ENCODE results near the gene FAM124A. TPM values are rescaled to one million over a fixed set of nuclear protein-coding genes. Genes with fewer than 3 reads are reported as not detected.

The FAM124A gene
- total and polyA plus RNA-seq, 2 of the 8 experiments (the other 6 are each of a cell fraction or from before 2014, with no cell fraction given) = 40.7 to 49.9 TPM

- H3K23me2 ChIP-seq (ENCODE audit: low read depth, low read length) = no peaks in the 10 kb centered on the region; the same call in 1 of the 2 replicates
- peak overlapping the region; percentile 86; the same call in 1 of the 2 replicates for H2BK12ac ChIP-seq (ENCODE audit: low read depth, low read length)
- H3K14ac ChIP-seq (ENCODE audit: insufficient read length) = no peak overlapping the region
- H4K5ac ChIP-seq (ENCODE audit: insufficient read length, low read depth, low read length) = peak overlapping the region; percentile 18
- peak overlapping the region; percentile 45; the same call in 1 of the 2 replicates for H2BK5ac ChIP-seq (ENCODE audit: low read depth, low read length)
- H3K4ac ChIP-seq (replicated peaks; ENCODE audit: insufficient read length, low read depth, low read length) = peak overlapping the region; percentile 54
- no peak for TF ChIP-seq RFX5 (IDR thresholded peaks at IDR 0.05; ENCODE audit: borderline replicate concordance, low read depth, low read length)
- H4K91ac ChIP-seq (replicated peaks; ENCODE audit: insufficient read length, low read length) = peak overlapping the region; percentile 12
- H3K9me3 ChIP-seq (ENCODE audit: insufficient read depth in 2 of 2, low read depth in 1 of 2, low read length in 1 of 2) = no peaks in the 10 kb centered on the region
- no peak overlapping the region for H3K27ac ChIP-seq (ENCODE audit: low read depth, low read length)
- no peaks in the 10 kb centered on the region for H3K79me2 ChIP-seq (ENCODE audit: control insufficient read depth in 1 of 2, insufficient read depth in 2 of 2, low read length in 2 of 2)
- peak overlapping the region; percentile 13 for H2BK120ac ChIP-seq (replicated peaks; ENCODE audit: low read depth, low read length)
- no peak overlapping the region; the same call in 1 of the 2 replicates for H4K8ac ChIP-seq (ENCODE audit: extremely low read depth, insufficient read depth, low read length)
- no peak overlapping the region for H2AK5ac ChIP-seq (ENCODE audit: low read depth, low read length)
- peak overlapping the region in 1 of 2 experiments; percentile 8; a peak in 1 of 4 replicates for H3K4me2 ChIP-seq (ENCODE audit: insufficient read depth in 1 of 2, low read depth in 2 of 2, low read length in 2 of 2)
- H3K56ac ChIP-seq (replicated peaks; ENCODE audit: insufficient read length, low read depth, low read length) = no peak overlapping the region
- no peaks in the 10 kb centered on the region for H3K27me3 ChIP-seq (replicated peaks in 1 of 4; ENCODE audit: control insufficient read depth in 3 of 4, extremely low read depth in 1 of 4, insufficient read depth in 3 of 4, low read length in 3 of 4)
- no peak overlapping the region for H2AFZ ChIP-seq (ENCODE audit: low read length)
- H3K4me1 ChIP-seq (replicated peaks in 1 of 4; ENCODE audit: control insufficient read depth in 3 of 4, insufficient read depth in 4 of 4, low read length in 3 of 4) = peaks cover 4 to 16% (median 15%) of the 10 kb centered on the region in 4 experiments; a peak in 6 of 7 replicates
- no peaks in the 10 kb centered on the region for H4K20me1 ChIP-seq (replicated peaks in 1 of 2; ENCODE audit: control insufficient read depth in 1 of 2, insufficient read depth in 2 of 2, low read length in 2 of 2)
- H3K23ac ChIP-seq (ENCODE audit: insufficient read length) = no peak overlapping the region
- WGBS, 2 experiments (ENCODE audit: extremely low coverage in 1 of 2, insufficient coverage in 1 of 2, insufficient read length in 1 of 2, insufficient replicate concordance in 2 of 2, low coverage in 1 of 2, low lambda C conversion rate in 2 of 2, missing lambda C conversion rate in 1 of 2) = 93% methylated on average over 6 of the region's 6 CpGs; no CpG with 5 or more reads in 1 of the 2 experiments
- FAIRE-seq (no peak), DNase-seq (ENCODE audit: low read depth in 1 of 2, low spot score in 2 of 2) (no peak)
- peak overlapping the region; percentile 93; the same call in 1 of the 2 replicates for H2BK15ac ChIP-seq (ENCODE audit: low read length)
- ChIA-PET CTCF (ENCODE audit: partially characterized antibody) (interaction anchor here (0.5 to 1.3 kb wide), 4 partner anchors 10 to 180 kb away, joined by 3 to 4 read pairs (median 3); no protein-coding TSS in a partner anchor), POLR2A (ENCODE audit: partially characterized antibody) (interaction anchor here (0.9 to 2.1 kb wide), 3 partner anchors 13 to 170 kb away, joined by 3 to 5 read pairs (median 3); no protein-coding TSS in a partner anchor)
- H3K9ac ChIP-seq (replicated peaks in 1 of 4; ENCODE audit: extremely low read depth in 1 of 4, low read depth in 3 of 4, low read length in 3 of 4) = no peak overlapping the region
- H3K4me3 ChIP-seq (ENCODE audit: extremely low read depth in 1 of 4, insufficient read depth in 2 of 4, low read depth in 3 of 4, low read length in 4 of 4) = no peak overlapping the region
- H3K79me1 ChIP-seq (ENCODE audit: low read depth, low read length) = no peaks in the 10 kb centered on the region
- no peaks in the 10 kb centered on the region for H3K36me3 ChIP-seq (ENCODE audit: control insufficient read depth in 2 of 4, insufficient read depth in 4 of 4, low read length in 3 of 4)
- H2BK20ac ChIP-seq (ENCODE audit: low read length) = peak overlapping the region; percentile 94; the same call in 1 of the 2 replicates
- peak overlapping the region; percentile 89 for H3K18ac ChIP-seq (ENCODE audit: extremely low read depth, low read length)
These were observed 103.6 kb downstream of the FAM124A start for GRCh38 chr13:51325837-51326236.

Data from H1 (cell line).